Fibroblast of skin of left biceps (primary cell): ENCODE data around the gene USP21.
"Not testable (repeated sequence)": the region's sequence is repeated elsewhere in the genome, so short reads cannot be mapped to it uniquely, and the experiment has no call there.

Experiments used
- DNase-seq, 2 experiments: peaks; one replicate each; pipeline ENCODE4 v3.0.0-alpha.2; 2013; ENCODE audit warnings: low read depth in 2 of 2

Gene USP21

DNA sequence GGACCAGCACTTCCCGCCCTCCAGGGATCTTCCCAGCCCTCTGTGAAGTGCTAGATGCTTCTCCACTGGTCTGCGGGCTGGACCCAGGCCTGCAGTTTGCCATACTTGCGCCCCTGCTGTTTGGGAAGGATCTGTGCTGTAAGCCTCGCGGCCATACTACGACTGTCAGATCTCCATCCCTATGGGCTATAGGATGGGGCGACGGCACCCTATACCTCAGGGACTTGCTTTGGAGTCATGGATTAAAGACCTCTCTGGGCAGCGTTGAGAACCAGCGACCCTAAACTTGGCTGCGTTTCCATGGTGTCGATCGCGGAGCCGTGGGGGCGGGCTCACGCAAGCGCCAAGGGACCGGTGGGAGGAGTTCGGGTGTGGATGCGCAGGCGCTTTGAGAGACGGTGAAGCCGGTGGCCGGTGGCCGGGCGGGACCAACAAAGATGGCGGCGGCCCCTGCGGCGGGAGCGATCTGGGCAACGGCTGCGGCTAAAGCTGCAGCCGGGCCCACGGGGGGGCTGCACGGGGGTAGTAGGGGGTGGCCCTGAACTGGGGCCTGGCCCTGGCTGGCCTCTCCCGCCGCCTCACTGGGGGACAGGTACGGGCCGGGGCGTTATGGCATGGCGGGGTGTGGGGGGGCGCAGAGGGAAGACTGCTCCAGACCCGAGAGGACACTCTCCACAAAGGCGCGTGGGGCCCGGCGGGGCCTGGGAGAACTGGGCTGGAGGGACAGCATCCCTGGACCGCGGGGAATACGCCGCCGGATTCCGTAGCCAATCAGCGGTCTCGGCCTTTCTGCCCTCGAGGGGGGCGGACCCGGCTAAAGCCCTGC, at the start of gene USP21:
Gene USP21 (plus strand): TSS at position 414 of the 826 bp plus-strand sequence. CDS start 1,141 bp downstream, outside the sequence.
- peak; percentile 63 for DNase-seq

GRCh38 chr1:161111117-161111516, 48.2 kb upstream of the USP21 start:
- no peak for DNase-seq

DNA sequence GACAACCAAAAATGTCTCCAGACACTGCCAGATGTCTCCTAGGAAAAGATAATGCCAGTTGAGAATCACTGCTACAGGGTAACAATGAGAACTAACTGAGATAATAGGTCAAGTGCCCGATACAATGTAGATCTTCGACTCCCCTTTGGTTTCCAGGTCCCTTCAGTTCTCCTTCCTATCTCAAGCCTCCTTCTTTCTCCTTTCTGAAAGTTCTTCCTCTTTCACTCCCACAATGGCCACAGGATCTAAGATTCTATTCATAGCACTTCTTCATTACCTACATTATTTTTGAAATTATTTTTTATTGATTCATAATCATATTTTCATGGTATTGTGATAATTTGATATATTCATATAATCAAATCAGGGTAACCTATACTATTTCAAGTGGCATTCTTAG, 47.8 kb upstream of the USP21 start:
- no peak for DNase-seq

DNA sequence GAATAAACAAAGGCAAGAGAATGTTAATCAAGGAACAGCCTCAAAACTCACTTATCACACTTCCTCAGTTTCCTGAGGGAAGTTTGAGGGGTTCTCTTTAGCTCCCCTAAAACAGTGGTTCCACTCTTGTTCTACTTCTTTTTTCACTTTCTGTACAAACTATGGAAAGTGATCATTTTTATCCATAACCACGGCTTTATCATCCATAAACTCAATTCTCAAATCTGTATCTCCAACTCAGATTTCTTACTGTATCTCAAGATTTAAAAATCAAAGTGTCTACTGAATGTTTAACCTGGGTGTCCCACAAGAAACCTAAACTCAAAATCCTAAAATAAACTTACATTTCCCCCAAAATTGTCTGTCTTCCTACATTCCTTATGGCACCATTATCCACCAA, 45.4 kb upstream of the USP21 start:
- DNase-seq, result no peak

GRCh38 chr1:161114556-161114955, 44.7 kb upstream of the USP21 start:
- no peak for DNase-seq

DNA sequence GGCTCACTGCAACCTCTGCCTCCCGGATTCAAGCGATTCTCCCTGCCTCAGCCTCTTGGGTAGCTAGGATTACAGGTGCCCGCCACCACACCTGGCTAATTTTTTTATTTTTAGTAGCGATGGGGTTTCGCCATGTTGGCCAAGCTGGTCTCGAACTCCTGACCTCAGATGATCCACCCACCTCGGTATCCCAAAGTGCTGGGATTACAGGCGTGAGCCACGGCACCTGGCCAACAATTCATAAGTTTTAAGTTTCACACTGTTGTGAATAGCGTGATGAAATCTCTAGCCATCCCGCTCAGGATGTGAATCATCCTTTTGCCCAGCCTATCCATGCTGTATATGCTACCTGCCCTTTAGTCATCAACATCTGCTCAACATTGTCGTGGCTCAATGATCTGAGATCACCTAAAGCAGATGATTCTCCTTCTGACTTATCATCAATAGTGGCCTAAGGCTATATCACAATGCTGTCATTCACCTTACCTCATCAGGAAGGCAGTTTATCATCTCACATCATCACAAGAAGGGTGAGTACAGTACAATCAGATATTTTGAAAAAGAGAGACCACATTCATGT, 44.1 kb upstream of the USP21 start:
- DNase-seq, result peak; percentile 42 to 49

DNA sequence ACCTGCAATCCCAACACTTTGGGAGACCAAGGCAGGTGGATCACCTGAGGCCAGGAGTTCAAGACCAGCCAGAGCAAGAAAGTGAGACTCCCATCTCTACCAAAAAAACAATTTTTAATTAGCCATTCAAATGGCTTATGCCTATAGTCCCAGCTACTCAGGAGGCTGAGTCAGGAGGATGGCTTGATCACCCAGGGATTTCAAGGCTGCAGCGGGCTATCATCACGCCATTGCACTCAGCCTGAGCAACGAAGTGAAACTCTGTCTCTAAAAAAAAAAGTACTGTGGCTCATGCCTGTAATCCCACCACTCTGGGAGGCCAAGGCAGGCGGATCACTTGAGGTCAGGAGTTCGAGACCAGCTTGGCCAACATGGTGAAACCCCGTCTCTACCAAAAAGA, 43.3 kb upstream of the USP21 start:
- DNase-seq, result not testable (repeated sequence)

DNA sequence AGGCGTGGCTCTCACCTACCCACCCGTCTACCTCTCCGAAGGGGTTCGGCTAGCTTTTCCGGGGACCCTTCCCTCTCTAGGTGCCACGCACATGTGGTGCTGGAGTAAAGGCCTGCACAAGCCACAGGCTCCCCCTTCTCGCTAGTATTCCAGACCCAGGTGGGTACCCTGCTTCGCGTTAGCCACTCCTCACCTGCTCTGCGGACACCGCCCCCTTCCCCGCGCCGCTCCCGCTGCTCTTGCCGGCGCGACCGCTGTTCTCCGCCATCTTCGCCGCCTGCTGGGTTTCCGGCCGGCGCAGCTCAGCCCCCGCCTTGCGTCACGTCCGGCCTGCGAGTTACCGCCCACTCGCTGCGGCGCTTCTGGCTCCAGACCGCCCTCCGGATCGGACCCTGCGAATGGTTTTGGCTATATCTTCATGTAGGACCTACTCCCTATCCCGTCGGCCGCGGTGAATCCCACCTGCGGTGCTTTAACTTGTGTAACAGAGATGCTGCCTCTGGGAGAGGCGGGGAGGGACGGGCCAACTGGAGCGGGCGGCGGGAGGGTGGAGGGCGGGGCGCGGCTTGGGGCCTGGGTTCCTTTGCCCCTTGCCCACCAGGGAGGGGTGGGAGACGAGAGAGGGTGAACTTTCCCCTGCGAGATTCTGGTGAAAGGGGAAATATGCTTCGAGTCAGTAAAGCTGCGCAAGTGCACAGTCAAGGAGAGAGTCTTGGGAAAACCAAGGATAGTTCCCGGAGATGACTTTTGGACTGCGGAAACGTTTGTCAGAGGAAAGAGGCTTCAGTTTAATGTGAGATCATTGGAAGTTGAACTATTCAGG, 41.3 kb upstream of the USP21 start, which contains the start of the genes NIT1 and PFDN2:
Gene NIT1 (plus strand): TSS at position 347 of the 823 bp plus-strand sequence. CDS start 72 bp downstream, at position 419.
Gene PFDN2 (minus strand): TSS at position 279 of the 823 bp plus-strand sequence. CDS start 11 bp downstream, at position 268.
- DNase-seq, result peak in 1 of 2 experiments; percentile 44

GRCh38 chr1:161119092-161119903, 40.0 kb upstream of the USP21 start:
- no peak for DNase-seq

DNA sequence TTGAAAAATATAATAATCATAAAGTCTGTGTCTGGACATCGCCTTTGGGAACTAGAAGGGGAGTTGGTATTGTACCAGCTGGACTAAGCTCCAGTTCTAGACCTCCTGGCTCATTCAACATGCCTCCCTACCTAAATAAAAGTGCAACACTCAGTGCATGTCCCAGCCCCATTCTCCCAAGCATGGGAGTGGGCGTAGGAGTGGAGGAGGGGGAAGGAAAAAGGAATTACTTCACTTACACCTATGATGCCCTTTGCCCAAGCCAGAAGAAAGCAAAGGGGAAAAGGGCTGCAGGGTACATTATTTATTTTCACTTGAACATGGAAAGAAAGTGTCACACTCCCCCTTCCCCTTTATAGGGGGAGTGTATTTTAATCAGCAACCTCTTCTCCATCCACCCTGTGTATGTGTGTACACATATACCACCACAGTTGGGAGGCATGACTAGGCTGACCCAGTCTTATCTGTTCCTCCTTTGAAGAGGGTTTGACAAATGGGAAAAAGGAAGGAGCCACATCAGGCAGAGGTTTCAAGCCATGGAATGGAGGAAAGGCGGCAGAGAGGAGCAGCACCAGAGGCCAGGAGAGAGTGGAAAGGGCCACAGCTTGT, 38.2 kb upstream of the USP21 start:
- DNase-seq, result no peak

DNA sequence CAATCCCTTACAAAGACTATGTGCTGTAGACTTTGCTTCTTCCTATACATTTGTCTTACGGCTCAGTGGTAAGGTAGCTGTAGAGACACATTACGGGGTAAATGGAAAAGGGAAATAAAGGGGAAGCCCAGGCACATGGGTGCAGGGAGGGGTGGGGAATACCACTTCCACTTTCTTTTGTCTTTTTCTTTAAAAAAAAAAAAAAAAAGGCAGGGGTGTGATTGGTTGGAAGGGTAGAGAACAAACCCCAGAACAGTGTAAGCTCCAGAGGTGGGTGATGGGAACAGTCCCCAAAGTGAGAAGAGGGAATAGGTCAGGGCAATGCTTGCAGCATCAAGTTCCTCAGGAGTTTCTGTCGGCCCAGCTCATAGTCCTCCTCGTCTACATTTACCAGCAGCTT, 37.5 kb upstream of the USP21 start:
- DNase-seq, result no peak

DNA sequence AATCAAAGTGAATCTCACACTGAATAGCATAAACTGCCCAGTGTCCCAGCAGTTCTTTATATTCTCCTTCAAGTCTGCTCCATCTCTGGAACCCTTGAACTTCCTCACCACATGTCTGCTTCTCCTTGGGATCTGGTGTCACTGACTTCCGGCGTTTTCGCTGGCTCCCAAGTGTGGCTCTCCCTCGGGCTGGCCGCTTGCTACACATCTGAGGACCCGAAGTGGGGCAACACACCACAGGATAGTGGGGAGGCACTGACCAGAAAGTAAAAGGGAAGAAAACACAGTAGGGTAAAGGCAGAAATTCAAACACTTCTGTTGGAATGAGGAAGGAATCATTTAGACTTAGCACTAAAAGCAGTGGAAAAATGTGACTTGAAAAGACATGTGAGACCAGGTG, 36.3 kb upstream of the USP21 start:
- DNase-seq, result no peak

DNA sequence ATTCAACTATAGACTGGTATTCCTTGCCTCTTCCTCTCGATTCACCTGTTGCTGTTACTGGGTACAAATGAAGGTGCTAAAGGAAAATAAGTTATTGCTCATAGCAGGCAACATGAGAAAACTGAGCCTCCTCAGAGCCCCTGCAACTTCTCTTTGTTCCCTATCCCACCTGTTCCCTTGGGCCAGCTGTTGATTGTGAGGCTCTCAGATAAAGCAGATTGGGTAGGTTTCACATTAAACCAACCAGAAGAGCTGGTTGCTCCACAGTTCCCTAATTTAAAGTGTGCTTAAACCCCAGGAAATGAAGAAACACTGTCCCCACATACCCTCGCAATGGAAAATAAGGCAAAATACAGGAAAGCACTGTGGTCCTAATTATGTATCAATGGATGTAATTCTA, 31.7 kb upstream of the USP21 start:
- no peak for DNase-seq

DNA sequence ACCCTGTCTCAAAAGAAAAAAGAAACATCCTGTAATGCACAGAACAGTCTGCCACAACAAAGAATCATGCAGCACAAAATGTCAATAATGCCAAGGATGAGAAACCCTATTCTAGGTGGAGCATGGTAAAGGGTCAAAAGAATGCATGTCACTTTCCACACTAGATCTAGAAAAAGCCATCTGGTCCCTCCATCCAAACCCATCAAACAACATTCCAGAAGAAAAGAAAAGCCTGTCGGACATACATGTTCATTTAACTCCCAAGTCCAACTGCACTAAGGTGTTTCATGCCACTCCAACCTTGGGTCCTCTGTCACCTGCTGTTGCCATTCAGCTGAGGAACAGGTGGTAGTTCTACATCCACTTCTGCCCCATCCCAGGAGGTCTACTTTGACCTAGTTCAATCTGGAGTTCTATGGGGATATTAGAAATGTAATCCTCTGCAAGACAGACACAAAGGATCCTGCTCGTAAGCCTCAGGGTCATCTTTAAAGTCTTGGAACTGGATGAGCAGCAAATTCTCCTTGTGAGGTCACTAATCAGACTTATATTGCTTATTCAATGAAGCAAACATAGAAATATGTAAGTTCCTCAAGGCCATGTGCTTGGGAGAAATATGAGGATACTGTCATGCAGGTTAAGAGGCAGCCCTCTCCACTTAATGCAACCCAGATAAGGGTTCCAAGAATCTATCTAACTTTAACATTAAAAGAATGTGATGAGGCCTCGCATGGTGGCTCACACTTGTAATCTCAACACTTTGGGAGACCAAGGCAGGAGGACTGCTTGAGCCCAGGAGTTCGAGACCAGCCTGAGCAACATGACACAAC, 30.5 kb upstream of the USP21 start:
- DNase-seq, result no peak

DNA sequence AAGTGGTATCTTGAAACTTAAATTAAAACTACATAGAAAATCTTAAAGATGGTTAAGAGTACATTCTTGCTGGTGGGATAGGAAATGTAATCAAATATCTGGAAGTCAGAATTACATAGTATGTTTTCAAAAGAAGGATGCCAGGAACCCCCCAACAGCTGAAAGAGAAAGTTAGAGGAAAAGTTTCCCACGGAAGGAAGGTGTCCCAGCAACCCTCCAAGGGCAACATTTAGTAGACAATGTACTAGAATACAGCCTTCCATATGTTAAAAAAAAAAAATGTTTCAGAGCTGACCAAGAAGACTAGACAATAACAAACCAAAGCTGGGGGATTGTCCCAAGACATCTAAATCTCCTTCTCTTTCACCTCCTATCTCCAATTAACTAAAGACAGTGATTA, 29.0 kb upstream of the USP21 start:
- no peak for DNase-seq

- no peak for DNase-seq
These were observed 27.5 kb upstream of the USP21 start for GRCh38 chr1:161131523-161132409.

GRCh38 chr1:161132410-161133219, 26.7 kb upstream of the USP21 start, which contains the start of gene DEDD:
DEDD (minus strand) TSS chr1:161132667; CDS start chr1:161124462, 8,205 bp downstream.
- DNase-seq, result peak; percentile 93 to 94

GRCh38 chr1:161133220-161133740, 26.0 kb upstream of the USP21 start:
- no peak for DNase-seq
